Neural progenitor cell (in vitro differentiated cells): ENCODE measurements around the gene MED4. TPM values are rescaled to one million over a fixed set of nuclear protein-coding genes. Genes with fewer than 3 reads are reported as not detected.

Source experiments
- DNase-seq: peaks from one replicate; pipeline ENCODE4 v3.0.0-alpha.2; 2016; ENCODE audit warnings: low spot score
- H2AFZ ChIP-seq: fragments of 200-600 bp; sonication (generic); replicated peaks from 2 replicates; pipeline ENCODE4 v1.6.1; 2016; ENCODE audit warnings: antibody characterized with exemption
- H3F3A ChIP-seq: fragments of 200-600 bp; sonication (generic); 2 replicates; pipeline ENCODE4 v1.6.1; 2016; ENCODE audit warnings: antibody characterized with exemption, low read depth
- H3K27ac ChIP-seq: fragments of 200-600 bp; sonication (generic); 2 replicates; pipeline ENCODE4 v1.5.1; 2016; ENCODE audit warnings: mild to moderate bottlenecking
- H3K27me3 ChIP-seq: fragments of 200-600 bp; sonication (generic); 2 replicates; pipeline ENCODE4 v1.6.1; 2016; ENCODE audit warnings: mild to moderate bottlenecking, moderate library complexity
- H3K36me3 ChIP-seq: fragments of 200-600 bp; sonication (generic); 2 replicates; pipeline ENCODE4 v1.5.1; 2016
- H3K4me1 ChIP-seq: fragments of 200-600 bp; sonication (generic); 2 replicates; pipeline ENCODE4 v1.6.1; 2016; ENCODE audit warnings: mixed run types
- H3K4me2 ChIP-seq: fragments of 200-600 bp; sonication (generic); 2 replicates; pipeline ENCODE4 v1.6.1; 2016
- H3K4me3 ChIP-seq: fragments of 200-600 bp; sonication (generic); 2 replicates; pipeline ENCODE4 v1.5.1; 2016
- H3K79me2 ChIP-seq: fragments of 200-600 bp; sonication (generic); 2 replicates; pipeline ENCODE4 v1.6.1; 2016; ENCODE audit warnings: low read depth
- H3K9ac ChIP-seq: fragments of 200-600 bp; sonication (generic); 2 replicates; pipeline ENCODE4 v1.6.1; 2016
- H3K9me3 ChIP-seq: fragments of 200-600 bp; sonication (generic); 2 replicates; pipeline ENCODE4 v1.5.1; 2016; ENCODE audit warnings: low read depth
- H4K20me1 ChIP-seq: fragments of 200-600 bp; sonication (generic); 2 replicates; pipeline ENCODE4 v1.6.1; 2016; ENCODE audit warnings: low read depth
- H3K27ac Mint-ChIP-seq: 3 replicates; pipeline ENCODE4 v1.8.0; 2021; ENCODE audit warnings: mixed read lengths
- H3K27me3 Mint-ChIP-seq: 2 replicates; pipeline ENCODE4 v1.8.0; 2022; ENCODE audit warnings: low read depth, mild to moderate bottlenecking, inconsistent platforms, moderate library complexity, mixed read lengths; ENCODE audit not compliant: insufficient read depth
- H3K36me3 Mint-ChIP-seq: 3 replicates; pipeline ENCODE4 v1.8.0; 2021; ENCODE audit warnings: mixed read lengths
- H3K4me1 Mint-ChIP-seq: 3 replicates; pipeline ENCODE4 v1.8.0; 2021; ENCODE audit warnings: mixed read lengths
- H3K4me3 Mint-ChIP-seq: 3 replicates; pipeline ENCODE4 v1.8.0; 2021; ENCODE audit warnings: mild to moderate bottlenecking, moderate library complexity, mixed read lengths
- H3K9me3 Mint-ChIP-seq: 3 replicates; pipeline ENCODE4 v1.8.0; 2020; ENCODE audit warnings: mixed read lengths
- EZH2 ChIP-seq: fragments of 200-600 bp; sonication (generic); IDR thresholded peaks from 2 replicates; pipeline ENCODE4 v1.6.1; 2017; ENCODE audit warnings: antibody characterized with exemption, mild to moderate bottlenecking, moderate library complexity
- EZH2phosphoT487 ChIP-seq: fragments of 200-600 bp; sonication (generic); IDR thresholded peaks from 2 replicates; pipeline ENCODE4 v1.6.1; 2017; ENCODE audit warnings: antibody characterized with exemption
- total RNA-seq: library from RNA; depleted of rRNA; stranded (reverse); fragments of >200 nt; gene quantifications from 2 replicates; pipeline ENCODE4 v1.2.3, GENCODE V29; 2015; ENCODE audit warnings: low replicate concordance
- TF ChIP-seq, protein P1 (sequence below): fragments of 200-600 bp; sonication (generic); IDR thresholded peaks from 2 replicates; pipeline ENCODE4 v1.5.1; 2017; ENCODE audit warnings: antibody characterized with exemption, mild to moderate bottlenecking

The MED4 gene
- total RNA-seq, 1 donor from 2014 or later = 65.9 TPM

DNA sequence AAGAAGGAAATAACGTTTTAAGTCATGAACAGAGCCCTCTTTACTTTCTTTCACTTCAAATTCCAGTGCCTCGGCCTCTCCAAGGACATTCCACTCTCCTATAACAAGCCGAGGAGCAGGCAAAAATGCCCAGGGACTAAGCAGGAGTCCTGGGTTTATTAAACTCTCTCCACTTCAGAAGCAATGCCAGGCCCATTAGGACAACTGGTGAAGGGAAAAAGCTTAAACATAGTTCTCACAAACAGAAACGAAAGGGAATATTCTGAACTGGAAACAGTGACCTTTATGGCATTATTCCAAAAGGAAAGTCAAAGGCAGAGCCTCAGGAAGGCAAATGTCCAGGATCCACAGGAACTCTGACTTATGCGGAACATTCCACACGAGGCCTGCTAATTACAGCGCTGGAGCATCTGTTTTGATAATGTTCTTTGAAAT, 30.9 kb upstream of the MED4 start:
- H3K4me1 Mint-ChIP-seq = peaks cover 29% of the 10 kb centered on the region
- no peaks in the 10 kb centered on the region for H3K9me3 ChIP-seq
- H3F3A ChIP-seq = peaks cover 13% of the 10 kb centered on the region
- peaks cover 6% of the 10 kb centered on the region for H3K27me3 ChIP-seq
- H3K4me3 Mint-ChIP-seq = peak overlapping the region; percentile 15
- H2AFZ ChIP-seq = no peak overlapping the region
- no peaks in the 10 kb centered on the region for H3K36me3 ChIP-seq
- H4K20me1 ChIP-seq = no peaks in the 10 kb centered on the region
- peaks cover 4% of the 10 kb centered on the region for H3K4me1 ChIP-seq
- no peak overlapping the region for H3K27ac ChIP-seq
- no peaks in the 10 kb centered on the region for H3K36me3 Mint-ChIP-seq
- H3K4me2 ChIP-seq = no peak overlapping the region
- H3K4me3 ChIP-seq = no peak overlapping the region
- no peaks in the 10 kb centered on the region for H3K9me3 Mint-ChIP-seq
- DNase-seq = no peak
- H3K27me3 Mint-ChIP-seq = peaks cover 2% of the 10 kb centered on the region
- H3K27ac Mint-ChIP-seq = peak overlapping the region; percentile 50
- no peak overlapping the region for H3K9ac ChIP-seq
- TF ChIP-seq, protein P1, sequence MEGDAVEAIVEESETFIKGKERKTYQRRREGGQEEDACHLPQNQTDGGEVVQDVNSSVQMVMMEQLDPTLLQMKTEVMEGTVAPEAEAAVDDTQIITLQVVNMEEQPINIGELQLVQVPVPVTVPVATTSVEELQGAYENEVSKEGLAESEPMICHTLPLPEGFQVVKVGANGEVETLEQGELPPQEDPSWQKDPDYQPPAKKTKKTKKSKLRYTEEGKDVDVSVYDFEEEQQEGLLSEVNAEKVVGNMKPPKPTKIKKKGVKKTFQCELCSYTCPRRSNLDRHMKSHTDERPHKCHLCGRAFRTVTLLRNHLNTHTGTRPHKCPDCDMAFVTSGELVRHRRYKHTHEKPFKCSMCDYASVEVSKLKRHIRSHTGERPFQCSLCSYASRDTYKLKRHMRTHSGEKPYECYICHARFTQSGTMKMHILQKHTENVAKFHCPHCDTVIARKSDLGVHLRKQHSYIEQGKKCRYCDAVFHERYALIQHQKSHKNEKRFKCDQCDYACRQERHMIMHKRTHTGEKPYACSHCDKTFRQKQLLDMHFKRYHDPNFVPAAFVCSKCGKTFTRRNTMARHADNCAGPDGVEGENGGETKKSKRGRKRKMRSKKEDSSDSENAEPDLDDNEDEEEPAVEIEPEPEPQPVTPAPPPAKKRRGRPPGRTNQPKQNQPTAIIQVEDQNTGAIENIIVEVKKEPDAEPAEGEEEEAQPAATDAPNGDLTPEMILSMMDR = no peak
- TF ChIP-seq EZH2phosphoT487 (no peak), EZH2 (no peak)
- no peaks in the 10 kb centered on the region for H3K79me2 ChIP-seq

DNA sequence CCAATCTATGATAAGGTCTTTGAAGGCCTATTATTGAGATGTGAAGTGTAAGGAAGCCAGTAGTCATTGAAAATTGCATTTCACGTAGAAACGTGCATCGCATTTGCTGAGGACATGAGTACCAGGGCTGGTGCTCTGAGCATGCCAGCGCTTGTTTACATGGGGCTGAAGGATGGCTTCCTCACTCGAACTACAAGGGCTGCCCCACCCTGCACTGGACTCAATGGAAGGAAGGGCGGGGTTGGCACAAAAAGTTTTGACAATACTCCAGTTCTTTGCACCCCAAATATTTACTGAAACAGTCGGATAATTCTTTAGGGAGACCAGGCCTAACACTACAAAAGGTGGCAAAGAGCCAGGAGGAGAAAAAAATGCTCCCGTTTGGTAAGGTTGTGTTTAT, 28.9 kb upstream of the MED4 start:
- Histone ChIP-seq H3K79me2 (no peaks in the 10 kb centered on the region), H3K9me3 (no peaks in the 10 kb centered on the region), H3K9ac (no peak overlapping the region), H4K20me1 (no peaks in the 10 kb centered on the region), H3K27ac (no peak overlapping the region), H2AFZ (no peak overlapping the region), H3K36me3 (no peaks in the 10 kb centered on the region), H3K27me3 (no peaks in the 10 kb centered on the region), H3K4me3 (no peak overlapping the region), H3K4me2 (no peak overlapping the region), H3K4me1 (peaks cover 4% of the 10 kb centered on the region), H3F3A (peaks cover 13% of the 10 kb centered on the region)
- DNase-seq = no peak
- TF ChIP-seq, protein P1 = no peak
- no peak for TF ChIP-seq EZH2phosphoT487
- TF ChIP-seq EZH2 = no peak
- Mint-ChIP-seq H3K4me3 (no peak overlapping the region), H3K9me3 (no peaks in the 10 kb centered on the region), H3K27ac (no peak overlapping the region), H3K27me3 (no peaks in the 10 kb centered on the region), H3K4me1 (peaks cover 23% of the 10 kb centered on the region), H3K36me3 (no peaks in the 10 kb centered on the region)

DNA sequence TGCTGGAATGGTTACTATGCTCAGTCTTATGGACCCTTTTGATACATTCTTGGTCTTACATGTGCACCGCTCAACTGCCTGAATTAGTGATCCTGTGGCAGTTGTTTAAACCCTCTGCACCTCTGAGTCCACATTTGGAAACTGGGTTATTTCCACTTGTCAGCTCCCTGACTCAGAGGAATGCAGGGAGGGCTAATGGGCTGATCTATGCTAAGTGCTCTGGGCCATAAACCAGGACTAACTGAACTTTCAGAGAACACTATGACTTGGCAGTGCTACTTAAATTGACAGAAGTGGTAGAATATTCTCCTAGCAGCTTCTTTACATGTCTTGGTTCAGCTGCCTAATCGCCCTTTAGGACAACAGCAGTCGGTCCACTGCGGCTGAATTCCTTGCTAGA, 26.8 kb upstream of the MED4 start:
- H3K9ac ChIP-seq = no peak overlapping the region
- no peaks in the 10 kb centered on the region for H4K20me1 ChIP-seq
- H3K4me3 ChIP-seq = no peak overlapping the region
- no peaks in the 10 kb centered on the region for H3K36me3 Mint-ChIP-seq
- no peak for DNase-seq
- H3K36me3 ChIP-seq = no peaks in the 10 kb centered on the region
- H3K9me3 ChIP-seq = no peaks in the 10 kb centered on the region
- H3K4me2 ChIP-seq = no peak overlapping the region
- no peak for TF ChIP-seq EZH2
- no peak for TF ChIP-seq EZH2phosphoT487
- TF ChIP-seq, protein P1 = no peak
- H3K27ac ChIP-seq = no peak overlapping the region
- no peak overlapping the region for H3K4me3 Mint-ChIP-seq
- no peaks in the 10 kb centered on the region for H3K9me3 Mint-ChIP-seq
- H3K27me3 ChIP-seq = no peaks in the 10 kb centered on the region
- peaks cover 3% of the 10 kb centered on the region for H3F3A ChIP-seq
- no peaks in the 10 kb centered on the region for H3K79me2 ChIP-seq
- H3K4me1 ChIP-seq = no peaks in the 10 kb centered on the region
- peaks cover 12% of the 10 kb centered on the region for H3K4me1 Mint-ChIP-seq
- no peak overlapping the region for H3K27ac Mint-ChIP-seq
- peaks cover 4% of the 10 kb centered on the region for H3K27me3 Mint-ChIP-seq
- H2AFZ ChIP-seq = no peak overlapping the region
